OCI-LY7 (cell line): ENCODE results near the gene RBM4.

Experiments used
- CTCF ChIP-seq: fragments of 200-600 bp; sonication (generic); conservative IDR thresholded peaks from 2 replicates; pipeline ENCODE4 v1.5.1; 2014; ENCODE audit warnings: mild to moderate bottlenecking, antibody characterized with exemption, low read length, moderate library complexity, mixed read lengths
- EZH2phosphoT487 ChIP-seq: fragments of 200-600 bp; sonication (generic); IDR thresholded peaks from 2 replicates; pipeline ENCODE4 v1.6.1; 2018; ENCODE audit warnings: low read depth, borderline replicate concordance, mild to moderate bottlenecking, mixed run types, antibody characterized with exemption, low read length, moderate library complexity, mixed read lengths

GRCh38 chr11:66676282-66676919 is 37.9 kb downstream of the RBM4 start:
- no peak for TF ChIP-seq CTCF
- TF ChIP-seq EZH2phosphoT487 = no peak
